Measurements from ENCODE around the gene ADAMTS6. TPM values are rescaled to one million over a fixed set of nuclear protein-coding genes. Genes with fewer than 3 reads are reported as not detected.
A peak's percentile ranks its signal among the peaks of the same experiment; 100 is the strongest.

ADAMTS6 gene
- polyA plus RNA-seq, 2 of the 4 experiments (the other 2 are of a cell fraction) = 0.22 to 0.66 TPM

GRCh38 chr5:65413822-65414221, 67.9 kb downstream of the ADAMTS6 start:
- CTCF ChIA-PET = interaction anchor here (0.5 kb wide), 1 partner anchor 53 kb away, joined by 3 read pairs; no protein-coding TSS in a partner anchor
- no peak for DNase-seq (ENCODE audit: low read depth in 1 of 2, low spot score in 1 of 2)
- no peak overlapping the region for H3K4me3 ChIP-seq
- WGBS (ENCODE audit: missing lambda C conversion rate) = 30% methylated on average over 2 of the region's 2 CpGs
- no peak for ATAC-seq
- H3K4me1 ChIP-seq = no peaks in the 10 kb centered on the region
- TF ChIP-seq HOXA7 (CRISPR knock-in tag; IDR thresholded peaks at IDR 0.05) (no peak), E2F6 (IDR thresholded peaks at IDR 0.05; ENCODE audit: borderline replicate concordance, low read depth) (no peak), JUNB (IDR thresholded peaks at IDR 0.05) (no peak), NPAS2 (CRISPR knock-in tag; IDR thresholded peaks at IDR 0.05; ENCODE audit: borderline replicate concordance) (no peak), MYC (IDR thresholded peaks at IDR 0.05; ENCODE audit: borderline replicate concordance, low read length) (no peak), CBX8 (IDR thresholded peaks at IDR 0.05) (no peak), CTCF (IDR thresholded peaks at IDR 0.05) (no peak), FOSL2 (IDR thresholded peaks at IDR 0.05) (no peak), FOSL2 (CRISPR knock-in tag; IDR thresholded peaks at IDR 0.05) (no peak), BHLHE40 (IDR thresholded peaks at IDR 0.05; ENCODE audit: low read depth, low read length) (no peak), ZNF302 (CRISPR knock-in tag; IDR thresholded peaks at IDR 0.05) (no peak), TFCP2L1 (CRISPR knock-in tag; IDR thresholded peaks at IDR 0.05) (no peak), REST (IDR thresholded peaks at IDR 0.05) (no peak), ZSCAN20 (CRISPR knock-in tag; IDR thresholded peaks at IDR 0.05) (no peak), HOXB13 (CRISPR knock-in tag; IDR thresholded peaks at IDR 0.05; ENCODE audit: low read depth) (no peak), RCOR1 (IDR thresholded peaks at IDR 0.05; ENCODE audit: low read depth, low read length) (no peak), KDM1A (IDR thresholded peaks at IDR 0.05; ENCODE audit: low read depth) (no peak), POLR2A (IDR thresholded peaks at IDR 0.05; ENCODE audit: low read length) (no peak), BCL3 (IDR thresholded peaks at IDR 0.05) (no peak), ATOH8 (CRISPR knock-in tag; IDR thresholded peaks at IDR 0.05; ENCODE audit: low read depth) (no peak), MAFK (IDR thresholded peaks at IDR 0.05; ENCODE audit: partially characterized antibody) (no peak)
- H3K27ac ChIP-seq = no peak overlapping the region
- POLR2A ChIA-PET = no interaction called here
- H3K9me3 ChIP-seq = no peaks in the 10 kb centered on the region
- peak; percentile 32 for FAIRE-seq
- H3K4me2 ChIP-seq = no peak overlapping the region

- H3K4me3 ChIP-seq = no peak overlapping the region
- H3K4me2 ChIP-seq = no peak overlapping the region
- ATAC-seq (no peak), FAIRE-seq (no peak), DNase-seq (ENCODE audit: low read depth in 1 of 2, low spot score in 1 of 2) (no peak)
- no peak overlapping the region for H3K27ac ChIP-seq
- H3K9me3 ChIP-seq = no peaks in the 10 kb centered on the region
- POLR2A ChIA-PET = no interaction called here
- 71% methylated on average over 2 of the region's 2 CpGs for WGBS (ENCODE audit: missing lambda C conversion rate)
- CTCF ChIA-PET = no interaction called here
- no peaks in the 10 kb centered on the region for H3K4me1 ChIP-seq
- no peak for TF ChIP-seq USF2 (IDR thresholded peaks at IDR 0.05)
- TF ChIP-seq ELK1 (IDR thresholded peaks at IDR 0.05; ENCODE audit: low read depth, low read length) = no peak
- no peak for TF ChIP-seq NPAS2 (CRISPR knock-in tag; IDR thresholded peaks at IDR 0.05; ENCODE audit: borderline replicate concordance)
- no peak for TF ChIP-seq NFE2L2 (conservative IDR thresholded peaks at IDR 0.05; ENCODE audit: low read length)
- no peak for TF ChIP-seq CTCF (IDR thresholded peaks at IDR 0.05)
- no peak for TF ChIP-seq POLR2AphosphoS2 (conservative IDR thresholded peaks at IDR 0.05; ENCODE audit: low read length)
- TF ChIP-seq ZFP36 (IDR thresholded peaks at IDR 0.05; ENCODE audit: borderline replicate concordance, partially characterized antibody) = no peak
- TF ChIP-seq KDM5A (IDR thresholded peaks at IDR 0.05) = no peak
Measured at GRCh38 chr5:65412842-65413241, 68.9 kb downstream of the ADAMTS6 start.
